ENCODE data around the gene TMEM120A.

GRCh38 chr7:76002139-76002538 is 7.7 kb upstream of the TMEM120A start:
- TF ChIP-seq POLR2AphosphoS5 (IDR thresholded peaks at IDR 0.05), result no peak
- TF ChIP-seq, protein P1, sequence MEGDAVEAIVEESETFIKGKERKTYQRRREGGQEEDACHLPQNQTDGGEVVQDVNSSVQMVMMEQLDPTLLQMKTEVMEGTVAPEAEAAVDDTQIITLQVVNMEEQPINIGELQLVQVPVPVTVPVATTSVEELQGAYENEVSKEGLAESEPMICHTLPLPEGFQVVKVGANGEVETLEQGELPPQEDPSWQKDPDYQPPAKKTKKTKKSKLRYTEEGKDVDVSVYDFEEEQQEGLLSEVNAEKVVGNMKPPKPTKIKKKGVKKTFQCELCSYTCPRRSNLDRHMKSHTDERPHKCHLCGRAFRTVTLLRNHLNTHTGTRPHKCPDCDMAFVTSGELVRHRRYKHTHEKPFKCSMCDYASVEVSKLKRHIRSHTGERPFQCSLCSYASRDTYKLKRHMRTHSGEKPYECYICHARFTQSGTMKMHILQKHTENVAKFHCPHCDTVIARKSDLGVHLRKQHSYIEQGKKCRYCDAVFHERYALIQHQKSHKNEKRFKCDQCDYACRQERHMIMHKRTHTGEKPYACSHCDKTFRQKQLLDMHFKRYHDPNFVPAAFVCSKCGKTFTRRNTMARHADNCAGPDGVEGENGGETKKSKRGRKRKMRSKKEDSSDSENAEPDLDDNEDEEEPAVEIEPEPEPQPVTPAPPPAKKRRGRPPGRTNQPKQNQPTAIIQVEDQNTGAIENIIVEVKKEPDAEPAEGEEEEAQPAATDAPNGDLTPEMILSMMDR (IDR thresholded peaks at IDR 0.05), result no peak
- no peak for TF ChIP-seq POLR2A (IDR thresholded peaks at IDR 0.05)
- TF ChIP-seq EP300 (IDR thresholded peaks at IDR 0.05), result no peak
